ENCODE data around the gene TEAD4.
"Not testable (repeated sequence)": the region's sequence is repeated elsewhere in the genome, so short reads cannot be mapped to it uniquely, and the experiment has no call there.

The TEAD4 gene

GRCh38 chr12:3055026-3055703, 96.0 kb downstream of the TEAD4 start:
- Mint-ChIP-seq H3K27ac (no peak overlapping the region), H3K4me1 (ENCODE audit: low read depth) (no peaks in the 10 kb centered on the region), H3K4me3 (no peak overlapping the region), H3K36me3 (ENCODE audit: low read depth) (no peaks in the 10 kb centered on the region), H3K27me3 (peaks cover 13% of the 10 kb centered on the region), H3K9me3 (no peaks in the 10 kb centered on the region)

GRCh38 chr12:3055704-3056467, 96.7 kb downstream of the TEAD4 start:
- H3K36me3 Mint-ChIP-seq (ENCODE audit: low read depth): no peaks in the 10 kb centered on the region
- peaks cover 16% of the 10 kb centered on the region for H3K27me3 Mint-ChIP-seq
- no peaks in the 10 kb centered on the region for H3K4me1 Mint-ChIP-seq (ENCODE audit: low read depth)
- no peak overlapping the region for H3K4me3 Mint-ChIP-seq
- no peaks in the 10 kb centered on the region for H3K9me3 Mint-ChIP-seq
- no peak overlapping the region for H3K27ac Mint-ChIP-seq

DNA sequence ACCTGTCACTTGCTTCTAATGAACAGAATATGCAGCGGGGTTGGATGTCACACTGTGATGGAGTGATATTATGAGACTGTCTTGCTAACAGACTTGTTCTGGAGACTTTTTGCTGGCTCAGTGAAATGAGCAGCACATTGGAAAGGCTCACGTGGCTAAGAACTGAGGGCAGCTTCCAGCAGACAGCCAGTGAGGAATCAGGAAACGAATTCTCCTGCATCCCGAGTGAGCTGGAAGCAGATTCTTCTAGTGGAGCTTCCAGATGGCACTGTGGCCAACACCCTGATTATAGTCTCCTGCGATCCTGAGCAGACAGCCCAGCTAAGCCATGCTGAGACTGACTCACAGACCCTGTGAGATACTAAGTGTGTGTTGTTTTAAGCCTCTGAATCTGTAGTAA, 101.9 kb downstream of the TEAD4 start:
- H3K36me3 Mint-ChIP-seq (ENCODE audit: low read depth): no peaks in the 10 kb centered on the region
- H3K4me1 Mint-ChIP-seq (ENCODE audit: low read depth): no peaks in the 10 kb centered on the region
- no peak overlapping the region for H3K27ac Mint-ChIP-seq
- H3K4me3 Mint-ChIP-seq: no peak overlapping the region
- peaks cover 30% of the 10 kb centered on the region for H3K27me3 Mint-ChIP-seq
- peaks cover 8% of the 10 kb centered on the region for H3K9me3 Mint-ChIP-seq

DNA sequence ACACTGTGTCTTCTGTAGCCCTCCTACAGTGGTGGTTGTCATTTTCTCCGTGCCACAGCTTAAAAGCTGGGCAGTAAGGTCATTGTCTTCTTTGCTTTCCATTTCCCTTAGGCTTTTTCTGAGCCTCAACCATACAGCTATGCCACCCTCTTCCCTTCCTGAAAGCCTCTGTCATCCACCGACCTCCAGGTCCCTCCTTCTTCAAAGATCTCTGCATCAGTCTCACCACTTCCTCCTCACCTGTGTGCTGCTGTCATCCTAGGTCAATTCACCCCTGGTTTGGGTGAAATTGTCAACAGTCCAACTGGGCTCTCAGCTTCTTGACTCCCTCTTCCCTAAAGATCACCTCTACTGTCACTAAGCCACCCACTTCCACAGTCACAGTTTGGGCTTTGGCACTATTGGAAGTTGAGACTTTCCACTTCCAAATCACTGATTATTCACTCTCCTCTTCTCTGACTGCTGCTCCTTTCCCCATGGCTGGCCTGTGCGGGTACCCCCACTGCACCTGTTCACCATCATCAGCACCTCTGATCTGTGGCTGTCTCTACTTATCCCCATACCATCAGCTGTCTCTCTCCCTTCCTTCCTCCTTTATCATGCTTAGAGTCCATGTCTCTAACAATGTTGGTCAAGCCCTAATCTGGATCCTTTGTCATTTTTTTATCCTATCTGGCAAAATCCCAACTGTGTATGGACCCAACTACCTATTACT, 102.5 kb downstream of the TEAD4 start:
- Mint-ChIP-seq H3K9me3 (peaks cover 8% of the 10 kb centered on the region), H3K4me3 (no peak overlapping the region), H3K36me3 (ENCODE audit: low read depth) (no peaks in the 10 kb centered on the region), H3K27ac (no peak overlapping the region), H3K4me1 (ENCODE audit: low read depth) (no peaks in the 10 kb centered on the region), H3K27me3 (peaks cover 36% of the 10 kb centered on the region)

DNA sequence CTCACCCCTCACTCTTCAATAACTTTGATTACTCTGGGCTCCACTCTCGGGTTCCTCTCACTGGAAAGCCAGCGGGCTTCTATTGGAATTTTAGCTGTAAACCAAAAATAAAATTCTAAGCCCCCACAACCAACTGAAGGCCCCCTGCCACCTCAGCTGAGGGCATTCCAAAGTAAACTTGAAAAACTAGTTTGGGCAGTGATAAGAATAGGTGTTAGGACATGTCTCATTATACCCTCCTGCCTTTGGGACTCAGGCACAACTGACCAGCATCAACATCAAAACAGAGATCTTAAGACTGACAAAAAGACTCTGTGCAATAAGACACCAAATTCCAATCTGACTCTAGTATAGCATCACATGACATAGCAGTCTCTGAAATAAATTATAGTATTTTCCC, 106.1 kb downstream of the TEAD4 start:
- Mint-ChIP-seq H3K36me3 (ENCODE audit: low read depth) (no peaks in the 10 kb centered on the region), H3K27ac (no peak overlapping the region), H3K9me3 (peaks cover 8% of the 10 kb centered on the region), H3K4me1 (ENCODE audit: low read depth) (no peaks in the 10 kb centered on the region), H3K4me3 (no peak overlapping the region), H3K27me3 (peaks cover 40% of the 10 kb centered on the region)

DNA sequence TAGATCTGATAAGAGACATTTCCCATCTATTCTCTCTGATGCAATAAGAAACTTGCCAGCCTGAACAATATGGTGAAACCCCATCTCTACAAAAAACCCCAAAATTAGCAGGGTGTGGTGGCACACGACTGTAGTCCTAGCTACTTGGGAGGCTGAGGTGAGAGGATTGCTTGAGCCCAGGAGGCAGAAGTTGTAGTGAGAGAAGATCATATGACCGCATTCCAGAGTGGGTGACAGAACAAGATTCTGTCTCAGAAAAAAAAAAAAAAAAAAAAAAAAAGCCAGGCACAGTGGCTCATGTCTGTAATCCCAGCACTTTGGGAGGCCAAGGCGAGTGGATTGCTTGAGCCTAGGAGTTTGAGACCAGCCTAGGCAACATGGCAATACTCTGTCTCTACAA, 106.6 kb downstream of the TEAD4 start:
- not testable (repeated sequence) for H3K27ac Mint-ChIP-seq; H3K4me3 Mint-ChIP-seq; H3K36me3 Mint-ChIP-seq (ENCODE audit: low read depth); H3K4me1 Mint-ChIP-seq (ENCODE audit: low read depth); H3K9me3 Mint-ChIP-seq
- peaks cover 36% of the 10 kb centered on the region for H3K27me3 Mint-ChIP-seq

- Mint-ChIP-seq H3K4me3 (no peak overlapping the region), H3K27ac (no peak overlapping the region), H3K27me3 (peaks cover 24% of the 10 kb centered on the region), H3K4me1 (ENCODE audit: low read depth) (no peaks in the 10 kb centered on the region), H3K9me3 (no peaks in the 10 kb centered on the region), H3K36me3 (ENCODE audit: low read depth) (no peaks in the 10 kb centered on the region)
Observed at GRCh38 chr12:3069714-3070113, 110.5 kb downstream of the TEAD4 start.

- Mint-ChIP-seq H3K9me3 (no peaks in the 10 kb centered on the region), H3K4me3 (no peak overlapping the region), H3K27ac (no peak overlapping the region), H3K4me1 (ENCODE audit: low read depth) (peaks cover 2% of the 10 kb centered on the region), H3K36me3 (ENCODE audit: low read depth) (no peaks in the 10 kb centered on the region), H3K27me3 (peaks cover 32% of the 10 kb centered on the region)
Observed at GRCh38 chr12:3071107-3071506, 111.9 kb downstream of the TEAD4 start.

GRCh38 chr12:3071710-3072109, 112.5 kb downstream of the TEAD4 start:
- Mint-ChIP-seq H3K27ac (no peak overlapping the region), H3K36me3 (ENCODE audit: low read depth) (no peaks in the 10 kb centered on the region), H3K4me1 (ENCODE audit: low read depth) (peaks cover 3% of the 10 kb centered on the region), H3K4me3 (no peak overlapping the region), H3K27me3 (peaks cover 27% of the 10 kb centered on the region), H3K9me3 (no peaks in the 10 kb centered on the region)

DNA sequence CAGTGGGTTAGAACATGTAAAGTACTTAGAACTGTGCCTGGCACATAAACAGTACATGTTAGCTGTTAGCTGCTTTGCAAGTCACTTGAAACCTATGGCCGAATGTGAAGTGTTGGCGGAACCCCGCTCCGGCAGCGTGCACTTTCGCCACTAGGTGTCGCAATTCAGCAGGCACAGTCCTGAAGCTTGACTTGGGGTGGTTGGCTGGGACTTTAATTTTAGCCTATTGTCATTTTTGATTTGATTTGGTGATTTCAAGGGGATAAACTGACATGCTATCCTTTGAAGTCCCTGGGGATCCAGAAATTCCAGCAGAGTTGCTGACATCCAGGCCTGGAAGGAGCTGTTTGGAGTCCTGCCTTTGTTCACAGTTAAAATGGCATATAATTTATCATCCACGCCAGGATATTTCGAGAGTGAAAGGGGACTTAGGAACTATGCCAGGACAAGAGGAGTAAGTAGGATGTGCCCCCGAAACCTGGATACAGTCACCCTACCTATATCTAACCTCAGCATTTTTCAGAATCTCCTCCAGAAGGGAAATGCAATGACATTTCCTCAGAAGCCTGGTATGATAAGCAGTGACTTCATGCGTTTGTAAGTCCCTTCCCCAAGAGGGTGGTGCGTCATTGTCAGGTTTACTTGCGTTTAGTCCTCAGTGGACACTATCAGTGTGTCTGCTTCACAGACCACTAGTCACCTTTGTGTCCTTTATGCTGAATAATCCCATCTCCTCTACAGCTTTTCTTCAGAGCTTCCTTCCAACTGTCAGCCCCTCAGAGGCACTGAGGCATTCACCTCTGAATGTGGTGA, 114.4 kb downstream of the TEAD4 start:
- Mint-ChIP-seq H3K9me3 (no peaks in the 10 kb centered on the region), H3K27ac (no peak overlapping the region), H3K36me3 (ENCODE audit: low read depth) (no peaks in the 10 kb centered on the region), H3K4me1 (ENCODE audit: low read depth) (peaks cover 8% of the 10 kb centered on the region), H3K4me3 (no peak overlapping the region), H3K27me3 (peaks cover 22% of the 10 kb centered on the region)

GRCh38 chr12:3075315-3075714, 116.1 kb downstream of the TEAD4 start:
- H3K4me3 Mint-ChIP-seq: no peak overlapping the region
- H3K36me3 Mint-ChIP-seq (ENCODE audit: low read depth): no peaks in the 10 kb centered on the region
- H3K4me1 Mint-ChIP-seq (ENCODE audit: low read depth): peaks cover 8% of the 10 kb centered on the region
- H3K27me3 Mint-ChIP-seq: peaks cover 22% of the 10 kb centered on the region
- no peaks in the 10 kb centered on the region for H3K9me3 Mint-ChIP-seq
- H3K27ac Mint-ChIP-seq: no peak overlapping the region

- H3K27ac Mint-ChIP-seq: no peak within 1 kb of the TSS
- no peaks in the 10 kb centered on the region for H3K9me3 Mint-ChIP-seq
- H3K4me1 Mint-ChIP-seq (ENCODE audit: low read depth): peaks cover 8% of the 10 kb centered on the region
- H3K36me3 Mint-ChIP-seq (ENCODE audit: low read depth): no peaks in the 10 kb centered on the region
- H3K27me3 Mint-ChIP-seq: peaks cover 22% of the 10 kb centered on the region
- H3K4me3 Mint-ChIP-seq: peak within 1 kb of the TSS; percentile 72
Observed at GRCh38 chr12:3076730-3077571, 117.8 kb downstream of the TEAD4 start, which contains the start of gene TSPAN9. Gene TSPAN9 (plus strand): TSS chr12:3077379. CDS start chr12:3201194, 123,815 bp downstream.

- Mint-ChIP-seq H3K36me3 (ENCODE audit: low read depth) (no peaks in the 10 kb centered on the region), H3K4me3 (peak overlapping the region; percentile 70), H3K4me1 (ENCODE audit: low read depth) (peaks cover 8% of the 10 kb centered on the region), H3K9me3 (no peaks in the 10 kb centered on the region), H3K27me3 (peaks cover 22% of the 10 kb centered on the region), H3K27ac (no peak overlapping the region)
Observed at GRCh38 chr12:3077572-3078081, 118.4 kb downstream of the TEAD4 start.
